ENCODE measurements around the gene APCDD1.

APCDD1 gene

GRCh38 chr18:10419420-10420103, 34.9 kb upstream of the APCDD1 start:
- H3K4me3 ChIP-seq (ENCODE audit: low read depth, low read length): no peak overlapping the region
- no peak for TF ChIP-seq CTCF (IDR thresholded peaks at IDR 0.05; ENCODE audit: control insufficient read depth, extremely low read depth, insufficient read depth)
- DNase-seq (ENCODE audit: low read depth): no peak

GRCh38 chr18:10420561-10421352, 33.7 kb upstream of the APCDD1 start:
- DNase-seq (ENCODE audit: low read depth): no peak
- no peak for TF ChIP-seq CTCF (IDR thresholded peaks at IDR 0.05; ENCODE audit: control insufficient read depth, extremely low read depth, insufficient read depth)
- no peak overlapping the region for H3K4me3 ChIP-seq (ENCODE audit: low read depth, low read length)

GRCh38 chr18:10421859-10422258, 32.6 kb upstream of the APCDD1 start:
- H3K4me3 ChIP-seq (ENCODE audit: low read depth, low read length): no peak overlapping the region
- no peak for DNase-seq (ENCODE audit: low read depth)
- TF ChIP-seq CTCF (IDR thresholded peaks at IDR 0.05; ENCODE audit: control insufficient read depth, extremely low read depth, insufficient read depth): no peak

GRCh38 chr18:10422731-10423130, 31.7 kb upstream of the APCDD1 start:
- no peak overlapping the region for H3K4me3 ChIP-seq (ENCODE audit: low read depth, low read length)
- DNase-seq (ENCODE audit: low read depth): no peak
- no peak for TF ChIP-seq CTCF (IDR thresholded peaks at IDR 0.05; ENCODE audit: control insufficient read depth, extremely low read depth, insufficient read depth)

- no peak for DNase-seq (ENCODE audit: low read depth)
- no peak overlapping the region for H3K4me3 ChIP-seq (ENCODE audit: low read depth, low read length)
- TF ChIP-seq CTCF (IDR thresholded peaks at IDR 0.05; ENCODE audit: control insufficient read depth, extremely low read depth, insufficient read depth): no peak
These were observed 29.7 kb upstream of the APCDD1 start for GRCh38 chr18:10424585-10425307.

- no peak for TF ChIP-seq CTCF (IDR thresholded peaks at IDR 0.05; ENCODE audit: control insufficient read depth, extremely low read depth, insufficient read depth)
- H3K4me3 ChIP-seq (ENCODE audit: low read depth, low read length): no peak overlapping the region
- no peak for DNase-seq (ENCODE audit: low read depth)
These were observed 23.8 kb upstream of the APCDD1 start for GRCh38 chr18:10430677-10431076.
